Measurements from ENCODE around the gene KCMF1.

Gene KCMF1

GRCh38 chr2:85083092-85083491, 112.1 kb downstream of the KCMF1 start:
- DNase-seq (ENCODE audit: low spot score) = no peak

DNA sequence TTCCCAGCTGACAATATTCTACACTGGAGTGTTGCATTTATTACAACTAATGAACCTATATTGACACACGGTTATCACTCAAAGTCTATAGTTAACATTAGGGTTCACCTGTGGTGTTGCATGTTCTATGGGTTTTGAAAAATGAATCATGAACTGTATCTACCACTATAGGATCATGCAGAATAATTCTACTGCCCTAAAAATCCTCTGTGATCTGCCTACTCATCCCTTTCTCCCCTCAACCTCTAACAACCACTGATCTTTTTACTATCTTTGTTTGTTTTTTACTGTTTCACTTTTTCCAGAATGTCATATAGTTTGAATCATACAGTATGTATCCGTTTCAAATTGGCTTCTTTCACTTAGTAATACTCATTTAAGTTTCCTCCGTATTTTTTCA, 114.6 kb downstream of the KCMF1 start:
- DNase-seq (ENCODE audit: low spot score) = no peak

DNA sequence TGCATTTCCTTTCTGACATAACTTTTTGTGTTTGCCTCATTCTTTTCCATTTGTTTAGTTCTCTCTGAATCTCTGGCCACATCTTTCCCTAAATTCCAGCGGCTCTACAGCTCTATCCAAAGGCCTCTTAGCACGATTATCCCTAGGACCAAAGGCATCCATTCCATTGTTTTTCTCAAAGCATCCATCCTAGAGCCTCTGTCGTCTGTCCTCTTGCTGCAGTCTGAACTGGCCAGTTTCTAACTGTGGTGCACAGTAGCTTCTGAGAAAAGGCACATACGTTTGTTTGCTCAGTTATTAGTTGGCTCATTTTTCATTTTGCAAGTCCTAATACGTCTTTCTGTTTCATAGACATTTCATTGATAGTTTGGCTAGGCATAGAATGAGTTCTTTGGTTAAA, 116.6 kb downstream of the KCMF1 start:
- DNase-seq (ENCODE audit: low spot score) = no peak

GRCh38 chr2:85088921-85089320, 118.0 kb downstream of the KCMF1 start:
- no peak for DNase-seq (ENCODE audit: low spot score)

- no peak for DNase-seq (ENCODE audit: low spot score)
Observed at GRCh38 chr2:85089585-85089984, 118.6 kb downstream of the KCMF1 start.

GRCh38 chr2:85091838-85092237, 120.9 kb downstream of the KCMF1 start:
- DNase-seq (ENCODE audit: low spot score) = no peak

- no peak for DNase-seq (ENCODE audit: low spot score)
Observed at GRCh38 chr2:85095094-85095493, 124.1 kb downstream of the KCMF1 start.

DNA sequence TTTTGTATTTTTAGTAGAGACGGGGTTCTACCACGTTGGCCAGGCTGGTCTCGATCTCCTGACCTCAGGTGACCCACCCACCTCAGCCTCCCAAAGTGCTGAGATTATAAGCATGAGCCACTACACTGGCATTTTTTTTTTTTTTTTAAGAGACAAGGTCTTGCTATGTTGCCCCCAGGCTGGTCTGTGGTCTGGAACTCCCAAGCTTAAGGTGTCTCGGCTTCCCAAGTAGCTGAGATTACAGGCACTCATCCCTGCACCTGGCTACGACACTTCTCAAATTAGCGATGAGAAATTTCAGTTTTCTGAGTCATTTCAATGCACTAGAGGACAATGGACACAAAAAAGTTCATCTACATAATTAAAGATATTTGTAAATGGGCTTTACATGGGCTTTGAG, 125.7 kb downstream of the KCMF1 start:
- DNase-seq (ENCODE audit: low spot score) = no peak

- DNase-seq (ENCODE audit: low spot score) = no peak
Observed at GRCh38 chr2:85104228-85104627, 133.3 kb downstream of the KCMF1 start.

GRCh38 chr2:85106489-85107180, 135.7 kb downstream of the KCMF1 start:
- DNase-seq (ENCODE audit: low spot score) = no peak

All from pons (tissue), 1 donor.